Stimulated activated CD4-positive, alpha-beta T cell treated with anti-CD3 and anti-CD28 coated beads, Interleukin-2, amount 100 ng/mL, for 48 hours (primary cell): Measurements from ENCODE around the gene EZH2.

Experiments
- DNase-seq, 2 donors: peaks; one replicate each; pipeline ENCODE4 v3.0.0-alpha.2; 2020

The EZH2 gene

GRCh38 chr7:148884049-148884298 lies at the start of gene EZH2:
EZH2 (minus strand) TSS chr7:148884291; CDS start chr7:148847298, 36,993 bp downstream.
- no peak for DNase-seq

DNA sequence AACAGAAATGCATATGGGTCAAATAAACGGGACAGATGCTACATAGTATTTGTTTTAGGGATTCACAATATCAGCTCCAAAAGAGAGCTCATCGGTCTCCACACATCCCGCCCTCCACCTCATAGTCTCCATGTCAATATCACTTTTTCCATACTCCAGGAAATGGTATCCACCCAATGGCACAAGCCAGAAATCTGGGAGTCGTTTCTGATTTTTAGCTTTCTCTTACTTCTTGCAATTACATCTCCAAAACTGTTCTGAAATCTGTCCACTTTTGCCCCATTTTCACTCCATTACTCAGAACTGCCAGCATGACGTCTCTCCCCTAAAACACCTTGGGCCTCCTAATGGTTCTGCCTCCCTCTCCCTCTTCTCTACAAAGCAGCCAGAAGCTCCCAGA lies 47.4 kb upstream of the EZH2 start:
- DNase-seq = no peak

- no peak for DNase-seq
Observed at GRCh38 chr7:148930335-148930734, 46.2 kb upstream of the EZH2 start.

- no peak for DNase-seq
Observed at GRCh38 chr7:148929176-148929575, 45.1 kb upstream of the EZH2 start.

DNA sequence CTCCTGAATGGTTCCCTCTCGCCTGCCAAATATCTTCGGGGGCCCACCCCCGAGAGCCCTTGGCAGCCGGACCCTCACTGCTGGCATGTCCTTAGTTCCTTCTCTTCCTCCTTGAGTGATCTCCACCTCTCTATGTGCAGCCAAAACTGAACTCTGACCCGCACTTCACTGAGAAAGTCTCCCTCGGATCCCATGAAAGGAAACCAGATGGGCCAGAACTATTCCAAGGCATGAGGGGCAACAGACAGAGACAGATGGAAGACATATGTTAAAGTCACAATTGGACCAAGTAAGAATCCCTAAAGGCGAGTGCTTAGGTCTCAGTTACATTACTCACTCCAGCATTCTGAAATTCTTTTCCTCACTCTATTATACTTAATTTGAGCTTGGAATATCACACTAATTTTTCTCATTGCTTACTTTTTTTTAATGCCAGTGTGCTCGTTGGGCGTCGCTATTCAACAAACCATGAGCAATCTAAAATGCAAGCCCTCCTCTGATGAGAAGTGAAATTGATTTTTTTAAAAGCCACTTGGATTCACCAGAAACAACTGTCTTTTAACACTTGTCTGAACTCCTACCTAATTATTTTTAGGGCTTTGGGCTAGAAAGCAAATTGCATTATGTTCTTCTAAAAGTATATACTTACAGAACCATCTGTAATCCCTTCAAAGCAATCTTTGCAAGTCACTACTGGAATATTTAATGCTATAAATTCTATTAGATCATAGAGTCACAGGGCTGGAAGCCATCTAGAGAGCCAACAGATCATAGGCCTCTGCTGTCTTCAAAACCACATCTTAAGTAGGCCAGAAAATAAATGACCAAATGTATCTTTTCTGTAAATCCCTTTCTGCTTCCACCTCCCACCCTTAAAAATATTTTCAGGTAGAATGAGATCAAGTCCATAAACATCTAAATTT lies 43.3 kb upstream of the EZH2 start:
- DNase-seq = no peak

GRCh38 chr7:148925836-148926235 lies 41.7 kb upstream of the EZH2 start:
- DNase-seq = no peak

- DNase-seq = no peak
Observed at GRCh38 chr7:148924011-148924410, 39.9 kb upstream of the EZH2 start.

DNA sequence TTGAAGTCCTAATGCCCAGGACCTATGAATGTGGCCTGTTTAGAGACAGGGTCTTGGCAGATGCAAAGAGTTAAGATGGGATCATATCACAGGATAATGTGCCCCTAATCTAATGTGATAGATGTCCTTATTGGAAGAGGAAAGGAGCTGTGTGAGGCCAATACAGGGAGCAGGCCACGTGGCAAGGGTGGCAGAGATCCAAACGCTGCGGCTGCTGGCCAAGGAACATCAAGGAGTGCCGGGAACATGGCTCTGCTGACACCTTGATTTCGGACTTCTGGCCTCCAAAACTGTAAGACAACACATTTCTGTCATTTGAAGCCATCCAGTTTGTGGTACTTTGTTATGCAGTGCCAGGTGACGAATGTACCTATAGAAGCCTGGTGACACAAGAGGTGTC lies 37.7 kb upstream of the EZH2 start:
- DNase-seq = no peak

DNA sequence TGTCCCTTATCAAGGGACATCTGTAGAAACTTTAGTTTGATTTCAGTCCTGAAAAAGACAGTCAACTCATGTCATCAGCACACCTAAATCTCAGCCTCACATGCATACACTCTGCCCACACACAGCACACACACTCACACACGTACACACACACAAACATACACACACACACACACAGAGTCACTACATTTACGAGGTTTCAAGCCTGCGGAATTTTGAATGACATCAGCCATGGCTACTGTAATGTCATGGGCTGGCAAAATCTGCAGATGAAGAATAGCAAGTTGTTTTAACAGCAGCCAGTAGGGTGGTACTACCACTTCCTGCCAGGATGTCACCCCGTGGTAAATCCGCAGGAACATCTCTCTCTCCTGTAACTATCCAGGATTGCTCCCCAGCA lies 37.1 kb upstream of the EZH2 start:
- DNase-seq = no peak

- no peak for DNase-seq
Observed at GRCh38 chr7:148919859-148920258, 35.8 kb upstream of the EZH2 start.

DNA sequence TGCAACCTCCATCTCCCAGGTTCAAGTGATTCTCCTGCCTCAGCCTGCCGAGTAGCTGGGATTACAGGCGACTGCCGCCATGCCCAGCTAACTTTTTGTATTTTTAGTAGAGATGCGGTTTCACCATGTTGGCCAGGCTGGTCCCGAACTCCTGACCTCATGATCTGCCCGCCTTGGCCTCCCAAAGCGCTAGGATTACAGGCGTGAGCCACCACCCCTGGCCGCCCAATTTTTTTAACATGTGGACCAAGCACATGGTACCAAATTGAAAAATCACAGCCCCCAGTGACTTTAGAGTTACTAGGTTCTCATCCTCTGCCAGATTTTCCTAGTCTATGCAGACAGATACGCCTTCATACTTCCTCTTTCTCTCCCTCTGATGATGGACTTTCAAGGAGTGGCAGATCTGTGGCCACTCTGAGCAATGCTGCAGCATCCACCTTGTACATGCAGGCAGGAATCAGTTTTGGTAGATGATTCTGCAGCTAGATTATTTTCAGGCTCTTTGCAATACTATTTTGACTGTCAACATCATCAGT lies 34.0 kb upstream of the EZH2 start:
- DNase-seq = no peak

DNA sequence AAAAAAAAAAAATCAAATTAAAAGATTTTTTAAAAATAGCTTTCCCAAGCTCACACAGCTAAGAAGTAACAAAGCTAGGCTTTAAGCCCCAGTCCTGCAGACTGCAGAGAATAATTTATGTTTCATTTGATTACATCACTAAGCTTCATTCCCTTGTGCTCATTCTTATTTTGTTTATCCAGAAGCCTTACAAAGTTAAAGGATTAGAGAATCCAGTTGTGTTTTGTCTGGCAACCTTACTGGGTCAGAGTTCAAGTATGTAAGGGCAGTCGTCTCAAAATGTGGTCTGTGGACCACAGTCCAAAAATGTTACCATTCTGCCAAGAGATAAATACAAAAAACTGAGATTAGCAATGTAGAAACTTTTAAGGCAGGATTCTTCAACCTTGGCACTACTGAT lies 32.1 kb upstream of the EZH2 start:
- no peak for DNase-seq

DNA sequence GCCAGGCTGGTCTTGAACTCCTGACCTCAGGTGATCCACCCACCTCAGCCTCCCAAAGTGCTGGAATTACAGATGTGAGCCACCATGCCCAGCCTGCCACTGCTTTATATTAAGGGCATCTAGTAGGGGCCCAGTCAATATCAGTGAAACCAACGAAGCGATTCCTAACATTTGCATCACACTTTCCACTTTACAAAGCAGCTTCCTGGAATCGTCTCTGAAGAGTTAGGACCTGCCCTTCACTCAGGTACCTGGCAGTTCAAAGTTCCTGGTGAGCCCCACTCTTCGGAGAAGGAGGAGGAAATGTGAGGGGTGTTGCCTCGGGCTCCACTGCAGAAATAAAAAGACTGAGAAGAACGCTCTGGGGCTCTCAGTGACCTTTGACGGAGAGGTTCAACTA lies 31.1 kb upstream of the EZH2 start:
- DNase-seq = no peak

DNA sequence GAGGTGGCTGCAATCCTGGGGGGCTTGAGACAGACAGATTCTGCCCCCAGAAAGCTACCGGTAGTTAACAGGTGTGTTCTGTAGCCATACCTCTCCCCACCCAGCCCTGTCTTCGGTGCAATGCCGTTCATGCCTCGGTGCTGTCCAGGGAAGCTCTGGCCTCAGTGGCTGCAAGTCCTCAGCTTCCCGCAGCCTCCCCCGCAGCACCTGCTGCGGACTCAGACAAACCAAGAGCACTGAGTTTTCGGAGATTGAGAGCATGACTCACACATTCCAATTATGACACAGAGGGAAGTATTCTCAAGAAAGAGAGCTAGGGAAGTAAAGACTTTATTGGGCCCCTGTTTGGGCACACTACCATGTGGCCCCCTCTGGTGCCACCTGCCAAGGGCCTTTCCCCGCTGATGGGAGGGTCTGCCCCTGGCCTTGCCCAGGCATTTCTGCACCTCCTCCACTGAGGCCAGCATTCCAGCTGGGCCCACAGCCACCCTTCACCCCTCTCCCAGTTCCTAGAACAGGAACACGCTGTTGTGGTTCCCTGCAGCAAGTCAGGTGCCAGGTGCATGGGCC lies 30.2 kb upstream of the EZH2 start:
- peak; percentile 51 to 52 for DNase-seq

GRCh38 chr7:148912758-148913541 lies 28.9 kb upstream of the EZH2 start:
- peak; percentile 40 to 57 for DNase-seq

GRCh38 chr7:148912151-148912550 lies 28.1 kb upstream of the EZH2 start:
- no peak for DNase-seq

- DNase-seq = no peak
Observed at GRCh38 chr7:148911626-148912025, 27.5 kb upstream of the EZH2 start.

- DNase-seq = no peak
Observed at GRCh38 chr7:148909568-148909967, 25.5 kb upstream of the EZH2 start.

GRCh38 chr7:148906707-148907498 lies 22.8 kb upstream of the EZH2 start:
- no peak for DNase-seq

GRCh38 chr7:148905093-148905666 lies 21.1 kb upstream of the EZH2 start:
- no peak for DNase-seq

DNA sequence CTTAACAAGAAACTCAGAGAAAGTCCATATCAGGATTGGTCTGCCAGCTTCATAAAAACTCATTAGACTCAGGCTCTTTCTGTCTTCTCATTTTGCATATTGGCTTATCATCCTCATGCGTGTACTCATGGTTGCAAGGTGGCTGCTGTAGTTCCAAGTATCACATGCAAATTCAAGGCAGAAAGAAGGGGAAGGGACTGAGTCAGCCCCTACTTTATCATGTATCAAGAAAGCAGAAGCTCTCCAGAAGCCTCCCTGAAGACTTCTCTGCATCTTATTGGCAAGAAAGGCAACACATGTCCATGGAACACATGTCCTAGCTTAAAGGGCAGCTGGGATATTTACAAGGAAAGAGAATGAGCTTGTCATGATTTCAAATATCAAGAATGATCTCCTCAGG lies 19.4 kb upstream of the EZH2 start:
- DNase-seq = no peak

- DNase-seq = no peak
Observed at GRCh38 chr7:148901178-148901577, 17.1 kb upstream of the EZH2 start.
